Measurements from ENCODE around the gene ACP3.

Gene ACP3

GRCh38 chr3:132350814-132351213 lies 33.6 kb downstream of the ACP3 start:
- no peak for TF ChIP-seq TCF12 (IDR thresholded peaks at IDR 0.05; ENCODE audit: low read depth)
- no peak for TF ChIP-seq YY1 (IDR thresholded peaks at IDR 0.05; ENCODE audit: low read depth)
- no peak for TF ChIP-seq ZBTB7A (IDR thresholded peaks at IDR 0.05; ENCODE audit: low read depth)
- no peak for TF ChIP-seq TAF1 (IDR thresholded peaks at IDR 0.05; ENCODE audit: low read depth)
- no peak for TF ChIP-seq MAX (IDR thresholded peaks at IDR 0.05)
- TF ChIP-seq, protein P1, sequence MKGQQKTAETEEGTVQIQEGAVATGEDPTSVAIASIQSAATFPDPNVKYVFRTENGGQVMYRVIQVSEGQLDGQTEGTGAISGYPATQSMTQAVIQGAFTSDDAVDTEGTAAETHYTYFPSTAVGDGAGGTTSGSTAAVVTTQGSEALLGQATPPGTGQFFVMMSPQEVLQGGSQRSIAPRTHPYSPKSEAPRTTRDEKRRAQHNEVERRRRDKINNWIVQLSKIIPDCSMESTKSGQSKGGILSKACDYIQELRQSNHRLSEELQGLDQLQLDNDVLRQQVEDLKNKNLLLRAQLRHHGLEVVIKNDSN (IDR thresholded peaks at IDR 0.05), result no peak
- no peak for TF ChIP-seq FOXM1 (IDR thresholded peaks at IDR 0.05; ENCODE audit: borderline replicate concordance, low read depth)
- no peak for TF ChIP-seq NFIC (IDR thresholded peaks at IDR 0.05)
- no peak for TF ChIP-seq CREB1 (IDR thresholded peaks at IDR 0.05; ENCODE audit: low read depth)
- no peak for TF ChIP-seq RAD21 (IDR thresholded peaks at IDR 0.05; ENCODE audit: low read depth)
- TF ChIP-seq, protein P2, sequence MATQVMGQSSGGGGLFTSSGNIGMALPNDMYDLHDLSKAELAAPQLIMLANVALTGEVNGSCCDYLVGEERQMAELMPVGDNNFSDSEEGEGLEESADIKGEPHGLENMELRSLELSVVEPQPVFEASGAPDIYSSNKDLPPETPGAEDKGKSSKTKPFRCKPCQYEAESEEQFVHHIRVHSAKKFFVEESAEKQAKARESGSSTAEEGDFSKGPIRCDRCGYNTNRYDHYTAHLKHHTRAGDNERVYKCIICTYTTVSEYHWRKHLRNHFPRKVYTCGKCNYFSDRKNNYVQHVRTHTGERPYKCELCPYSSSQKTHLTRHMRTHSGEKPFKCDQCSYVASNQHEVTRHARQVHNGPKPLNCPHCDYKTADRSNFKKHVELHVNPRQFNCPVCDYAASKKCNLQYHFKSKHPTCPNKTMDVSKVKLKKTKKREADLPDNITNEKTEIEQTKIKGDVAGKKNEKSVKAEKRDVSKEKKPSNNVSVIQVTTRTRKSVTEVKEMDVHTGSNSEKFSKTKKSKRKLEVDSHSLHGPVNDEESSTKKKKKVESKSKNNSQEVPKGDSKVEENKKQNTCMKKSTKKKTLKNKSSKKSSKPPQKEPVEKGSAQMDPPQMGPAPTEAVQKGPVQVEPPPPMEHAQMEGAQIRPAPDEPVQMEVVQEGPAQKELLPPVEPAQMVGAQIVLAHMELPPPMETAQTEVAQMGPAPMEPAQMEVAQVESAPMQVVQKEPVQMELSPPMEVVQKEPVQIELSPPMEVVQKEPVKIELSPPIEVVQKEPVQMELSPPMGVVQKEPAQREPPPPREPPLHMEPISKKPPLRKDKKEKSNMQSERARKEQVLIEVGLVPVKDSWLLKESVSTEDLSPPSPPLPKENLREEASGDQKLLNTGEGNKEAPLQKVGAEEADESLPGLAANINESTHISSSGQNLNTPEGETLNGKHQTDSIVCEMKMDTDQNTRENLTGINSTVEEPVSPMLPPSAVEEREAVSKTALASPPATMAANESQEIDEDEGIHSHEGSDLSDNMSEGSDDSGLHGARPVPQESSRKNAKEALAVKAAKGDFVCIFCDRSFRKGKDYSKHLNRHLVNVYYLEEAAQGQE (IDR thresholded peaks at IDR 0.05; ENCODE audit: low read depth), result no peak
- TF ChIP-seq CEBPB (IDR thresholded peaks at IDR 0.05), result no peak
- no peak for TF ChIP-seq EP300 (IDR thresholded peaks at IDR 0.05; ENCODE audit: borderline replicate concordance)
- no peak for TF ChIP-seq EGR1 (IDR thresholded peaks at IDR 0.05)
- TF ChIP-seq TEAD4 (IDR thresholded peaks at IDR 0.05), result no peak

- TF ChIP-seq EP300 (IDR thresholded peaks at IDR 0.05; ENCODE audit: borderline replicate concordance) (no peak), TCF12 (IDR thresholded peaks at IDR 0.05; ENCODE audit: low read depth) (no peak), MAX (IDR thresholded peaks at IDR 0.05) (no peak), EGR1 (IDR thresholded peaks at IDR 0.05) (no peak), TAF1 (IDR thresholded peaks at IDR 0.05; ENCODE audit: low read depth) (no peak), YY1 (IDR thresholded peaks at IDR 0.05; ENCODE audit: low read depth) (no peak), NFIC (IDR thresholded peaks at IDR 0.05) (no peak), FOXM1 (IDR thresholded peaks at IDR 0.05; ENCODE audit: borderline replicate concordance, low read depth) (no peak)
- TF ChIP-seq, protein P1 (IDR thresholded peaks at IDR 0.05), result no peak
Measured at GRCh38 chr3:132351222-132351806, 34.1 kb downstream of the ACP3 start.

DNA sequence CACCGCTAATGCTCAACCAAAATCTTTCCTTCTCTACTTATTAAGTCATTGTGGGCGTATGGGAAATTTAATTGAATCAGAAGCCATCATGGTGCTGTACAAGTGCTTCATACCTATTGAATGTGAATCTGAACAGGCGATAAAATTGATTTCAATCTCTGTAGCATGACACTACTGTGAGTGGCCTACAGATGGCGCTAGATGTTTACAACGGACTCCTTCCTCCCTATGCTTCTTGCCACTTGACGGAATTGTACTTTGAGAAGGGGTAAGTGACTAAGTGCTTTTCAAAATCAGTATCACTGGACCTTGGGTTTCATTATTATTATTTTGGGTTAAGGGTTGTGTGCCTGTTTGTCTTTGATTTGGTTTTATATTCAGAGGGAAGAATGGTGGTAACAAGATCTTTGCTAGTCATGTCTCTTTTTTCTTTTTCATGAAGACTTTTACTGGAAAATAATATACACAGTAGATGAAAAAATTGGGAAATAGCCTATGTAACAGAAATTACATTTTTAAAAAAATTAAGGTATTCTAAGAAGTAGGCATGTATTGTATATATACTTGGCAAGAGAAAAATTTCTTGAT lies 35.4 kb downstream of the ACP3 start:
- TF ChIP-seq TEAD4 (IDR thresholded peaks at IDR 0.05) (no peak), TCF12 (IDR thresholded peaks at IDR 0.05; ENCODE audit: low read depth) (no peak), MAX (IDR thresholded peaks at IDR 0.05) (no peak), RAD21 (IDR thresholded peaks at IDR 0.05; ENCODE audit: low read depth) (peak; percentile 91), EGR1 (IDR thresholded peaks at IDR 0.05) (no peak)

- no peak for TF ChIP-seq EP300 (IDR thresholded peaks at IDR 0.05; ENCODE audit: borderline replicate concordance)
- TF ChIP-seq CEBPB (IDR thresholded peaks at IDR 0.05), result no peak
- TF ChIP-seq ZBTB7A (IDR thresholded peaks at IDR 0.05; ENCODE audit: low read depth), result no peak
- TF ChIP-seq CREB1 (IDR thresholded peaks at IDR 0.05; ENCODE audit: low read depth), result no peak
- no peak for TF ChIP-seq TAF1 (IDR thresholded peaks at IDR 0.05; ENCODE audit: low read depth)
- TF ChIP-seq RAD21 (IDR thresholded peaks at IDR 0.05; ENCODE audit: low read depth), result no peak
- no peak for TF ChIP-seq TCF12 (IDR thresholded peaks at IDR 0.05; ENCODE audit: low read depth)
- TF ChIP-seq, protein P1 (IDR thresholded peaks at IDR 0.05), result no peak
- no peak for TF ChIP-seq EGR1 (IDR thresholded peaks at IDR 0.05)
- no peak for TF ChIP-seq NFIC (IDR thresholded peaks at IDR 0.05)
- TF ChIP-seq MAX (IDR thresholded peaks at IDR 0.05), result no peak
- no peak for TF ChIP-seq FOXM1 (IDR thresholded peaks at IDR 0.05; ENCODE audit: borderline replicate concordance, low read depth)
- TF ChIP-seq, protein P2 (IDR thresholded peaks at IDR 0.05; ENCODE audit: low read depth), result no peak
- no peak for TF ChIP-seq YY1 (IDR thresholded peaks at IDR 0.05; ENCODE audit: low read depth)
- no peak for TF ChIP-seq TEAD4 (IDR thresholded peaks at IDR 0.05)
Measured at GRCh38 chr3:132354916-132355702, 37.9 kb downstream of the ACP3 start.

All from Ishikawa (cell line).